ENCODE measurements around the gene MYLK4.
"Not testable (repeated sequence)": the region's sequence is repeated elsewhere in the genome, so short reads cannot be mapped to it uniquely, and the experiment has no call there.

Gene MYLK4

DNA sequence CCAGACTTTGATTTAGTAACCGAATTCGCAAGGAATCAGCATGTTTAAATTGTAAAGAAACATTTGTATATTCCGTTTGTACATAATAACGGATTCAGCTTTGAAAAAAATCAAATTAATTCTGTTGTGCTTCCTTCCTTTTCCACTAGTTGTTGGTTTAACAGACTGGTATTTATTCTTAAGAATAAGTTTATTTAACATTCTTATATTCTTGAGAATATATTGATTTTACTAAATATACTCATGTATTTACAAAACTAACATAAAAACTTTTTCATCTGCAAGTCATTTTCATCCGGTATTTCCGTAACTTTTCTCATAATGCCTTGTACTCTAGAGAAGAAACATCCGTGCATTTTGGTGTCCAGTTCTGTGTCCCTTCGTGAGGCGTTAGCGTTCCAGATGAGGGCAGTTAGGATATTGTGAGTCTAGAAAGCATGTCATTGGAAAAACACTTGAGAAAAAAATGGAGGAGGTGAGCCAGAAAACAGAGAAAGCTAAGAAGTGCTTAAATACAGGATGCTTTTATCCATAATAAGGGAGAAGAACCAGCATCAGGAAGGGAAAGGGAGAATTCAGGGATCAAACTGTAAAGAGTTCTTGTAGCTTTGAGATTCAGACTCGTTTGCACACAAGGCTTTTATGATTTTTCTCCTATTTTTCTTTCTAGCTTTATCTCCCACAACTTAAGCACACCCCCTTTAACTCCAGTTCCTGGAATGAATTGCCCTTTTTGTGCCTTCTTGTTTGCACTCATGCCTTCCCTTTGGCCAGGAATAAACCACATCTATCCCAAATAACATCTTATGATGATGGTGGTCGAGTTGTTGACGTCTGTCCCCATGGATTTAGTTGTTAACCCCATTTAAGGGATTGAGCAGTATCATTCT lies 16.3 kb upstream of the MYLK4 start:
- H3K4me1 Mint-ChIP-seq, result peaks cover 38% of the 10 kb centered on the region
- no peaks in the 10 kb centered on the region for H3K36me3 Mint-ChIP-seq
- no peaks in the 10 kb centered on the region for H3K9me3 Mint-ChIP-seq
- no peaks in the 10 kb centered on the region for H3K27me3 Mint-ChIP-seq
- H3K4me3 Mint-ChIP-seq, result peak overlapping the region; percentile 92
- peak overlapping the region; percentile 97 for H3K27ac Mint-ChIP-seq
- ATAC-seq, result no peak

DNA sequence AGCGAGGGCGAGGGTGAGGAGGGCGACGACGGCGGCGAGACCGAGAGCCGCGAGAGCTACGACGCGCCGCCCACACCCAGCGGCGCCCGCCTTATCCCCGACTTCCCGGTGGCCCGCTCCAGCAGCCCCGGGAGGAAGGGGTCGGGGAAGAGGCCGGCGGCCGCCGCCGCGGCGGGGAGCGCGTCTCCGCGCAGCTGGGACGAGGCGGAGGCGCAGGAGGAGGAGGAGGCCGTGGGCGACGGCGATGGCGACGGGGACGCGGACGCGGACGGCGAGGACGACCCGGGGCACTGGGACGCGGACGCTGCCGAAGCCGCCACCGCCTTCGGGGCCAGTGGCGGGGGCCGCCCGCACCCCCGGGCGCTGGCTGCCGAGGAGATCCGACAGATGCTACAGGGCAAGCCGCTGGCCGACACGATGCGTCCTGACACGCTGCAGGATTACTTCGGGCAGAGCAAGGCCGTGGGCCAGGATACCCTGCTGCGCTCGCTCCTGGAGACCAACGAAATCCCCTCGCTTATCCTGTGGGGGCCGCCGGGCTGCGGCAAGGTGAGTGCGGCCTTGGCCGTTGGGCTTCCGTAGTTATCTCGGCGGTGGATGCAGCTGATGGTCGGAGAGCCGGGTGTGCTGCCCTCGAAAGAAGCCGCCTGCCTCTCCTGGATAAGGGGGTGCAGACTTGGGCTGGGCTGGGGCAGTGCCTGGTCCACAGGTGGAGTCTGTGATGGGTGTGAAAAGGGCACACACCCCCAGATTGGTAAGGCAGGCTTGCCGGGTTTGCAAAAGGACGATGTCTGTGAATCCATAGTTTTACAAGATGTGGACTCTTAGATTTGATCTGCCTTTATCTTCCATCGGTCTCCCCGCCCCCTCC lies 15.4 kb upstream of the MYLK4 start:
- Mint-ChIP-seq H3K27me3 (no peaks in the 10 kb centered on the region), H3K36me3 (no peaks in the 10 kb centered on the region), H3K9me3 (no peaks in the 10 kb centered on the region), H3K4me1 (peaks cover 38% of the 10 kb centered on the region), H3K4me3 (peak overlapping the region; percentile 92), H3K27ac (peak overlapping the region; percentile 97)
- ATAC-seq, result peak; percentile 46

DNA sequence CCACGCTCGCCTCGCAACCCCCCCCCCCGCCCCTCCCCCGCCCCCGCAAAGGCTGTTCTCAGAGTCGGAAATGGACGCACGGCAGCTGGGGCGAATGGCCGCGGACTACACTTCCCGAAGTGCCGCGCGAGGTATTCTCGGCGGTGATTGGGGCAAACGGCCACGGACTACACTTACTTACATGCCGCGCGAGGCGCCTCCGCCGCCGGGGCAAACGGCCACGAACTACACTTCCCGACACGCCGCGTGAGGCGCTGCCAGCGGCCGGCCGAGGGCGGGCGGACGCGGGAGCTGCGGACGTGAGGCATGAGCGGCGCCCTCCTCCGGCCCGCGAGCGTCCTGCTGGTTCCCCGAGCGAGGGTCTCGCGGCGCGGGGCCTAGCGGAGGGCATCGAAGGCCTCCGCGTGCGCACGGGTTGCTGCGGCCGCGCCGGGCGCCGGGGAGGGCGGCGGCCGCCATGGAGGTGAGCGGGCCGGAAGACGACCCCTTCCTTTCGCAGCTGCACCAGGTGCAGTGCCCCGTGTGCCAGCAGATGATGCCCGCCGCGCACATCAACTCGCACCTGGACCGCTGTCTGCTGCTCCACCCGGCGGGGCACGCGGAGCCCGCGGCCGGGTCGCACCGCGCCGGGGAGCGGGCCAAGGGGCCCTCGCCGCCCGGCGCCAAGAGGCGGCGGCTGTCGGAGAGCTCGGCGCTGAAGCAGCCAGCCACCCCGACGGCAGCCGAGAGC lies 14.6 kb upstream of the MYLK4 start, which contains the start of gene WRNIP1:
Gene WRNIP1 (plus strand): TSS at position 228 of the 730 bp plus-strand sequence. CDS start 230 bp downstream, at position 458.
- Mint-ChIP-seq H3K9me3 (no peaks in the 10 kb centered on the region), H3K4me1 (peaks cover 36% of the 10 kb centered on the region), H3K4me3 (peak within 1 kb of the TSS; percentile 92)

DNA sequence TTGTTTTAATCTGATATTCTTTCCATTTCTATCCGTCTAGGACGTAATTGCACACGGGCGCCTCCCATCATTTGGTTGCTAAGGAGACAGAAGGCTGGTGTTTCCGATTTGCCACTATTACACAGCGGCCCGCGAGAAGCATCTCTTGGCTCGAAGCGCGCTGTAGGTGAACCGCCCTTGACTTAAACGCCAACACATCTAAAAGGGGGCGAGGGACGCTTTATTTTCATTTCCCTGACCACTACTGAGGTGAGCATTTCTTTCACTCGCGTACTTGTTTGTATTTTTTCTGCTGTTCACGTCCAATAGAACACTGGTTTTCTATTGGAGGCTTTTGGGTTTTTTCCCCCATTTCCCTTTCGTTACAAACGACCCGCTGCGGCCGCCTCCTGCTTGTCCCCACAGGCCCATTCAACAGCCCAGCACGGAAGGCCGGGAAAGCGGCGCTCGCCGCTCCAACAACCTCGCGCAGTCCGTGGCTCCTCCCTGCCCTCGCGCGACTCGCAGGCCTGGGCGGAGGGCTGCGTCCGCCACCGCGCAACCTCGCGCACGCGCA lies 14.0 kb upstream of the MYLK4 start:
- no peaks in the 10 kb centered on the region for H3K36me3 Mint-ChIP-seq
- peak; percentile 87 for ATAC-seq

More for the DNA sequence above, 14.6 kb upstream of the MYLK4 start, which contains the start of gene WRNIP1:
- ATAC-seq, result peak; percentile 97
- Mint-ChIP-seq H3K27me3 (no peaks in the 10 kb centered on the region), H3K36me3 (no peaks in the 10 kb centered on the region), H3K27ac (peak within 1 kb of the TSS; percentile 97)

DNA sequence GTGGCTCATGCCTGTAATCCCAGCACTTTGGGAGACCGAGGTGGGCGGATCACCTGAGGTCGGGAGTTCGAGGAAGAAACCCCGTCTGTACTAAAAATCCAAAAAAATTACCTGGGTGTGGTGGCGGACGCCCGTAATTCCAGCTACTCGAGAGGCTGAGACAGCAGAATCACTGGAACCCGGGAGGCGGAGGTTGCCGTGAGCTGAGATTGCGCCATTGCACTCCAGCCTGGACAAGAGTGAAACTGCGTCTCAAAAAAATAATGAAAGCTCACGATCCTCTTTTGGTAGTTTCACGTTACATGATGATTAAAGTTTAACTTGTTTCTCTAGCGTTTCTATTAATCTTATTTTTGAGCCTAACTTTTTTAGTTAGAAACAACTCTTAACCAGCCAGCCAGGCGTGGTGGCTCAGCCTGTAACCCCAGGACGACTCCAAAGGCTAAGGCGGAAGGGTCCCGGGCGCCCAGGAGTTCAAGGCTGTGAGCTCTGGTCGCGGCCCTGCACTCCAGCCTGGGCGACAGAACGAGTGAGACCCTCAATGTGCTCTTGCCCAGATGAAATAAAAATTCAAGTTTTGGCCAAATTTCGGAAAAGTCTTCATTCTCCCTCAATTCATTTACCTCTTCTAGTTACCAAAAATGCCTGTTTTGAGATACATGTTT lies 13.3 kb upstream of the MYLK4 start:
- Mint-ChIP-seq H3K27me3 (no peaks in the 10 kb centered on the region), H3K36me3 (no peaks in the 10 kb centered on the region), H3K27ac (peak overlapping the region; percentile 97), H3K9me3 (no peaks in the 10 kb centered on the region), H3K4me1 (peaks cover 30% of the 10 kb centered on the region), H3K4me3 (peak overlapping the region; percentile 92)
- ATAC-seq, result no peak

More for the DNA sequence above, 14.0 kb upstream of the MYLK4 start:
- Mint-ChIP-seq H3K9me3 (no peaks in the 10 kb centered on the region), H3K4me3 (peak overlapping the region; percentile 92), H3K27me3 (no peaks in the 10 kb centered on the region), H3K27ac (peak overlapping the region; percentile 97), H3K4me1 (peaks cover 30% of the 10 kb centered on the region)

DNA sequence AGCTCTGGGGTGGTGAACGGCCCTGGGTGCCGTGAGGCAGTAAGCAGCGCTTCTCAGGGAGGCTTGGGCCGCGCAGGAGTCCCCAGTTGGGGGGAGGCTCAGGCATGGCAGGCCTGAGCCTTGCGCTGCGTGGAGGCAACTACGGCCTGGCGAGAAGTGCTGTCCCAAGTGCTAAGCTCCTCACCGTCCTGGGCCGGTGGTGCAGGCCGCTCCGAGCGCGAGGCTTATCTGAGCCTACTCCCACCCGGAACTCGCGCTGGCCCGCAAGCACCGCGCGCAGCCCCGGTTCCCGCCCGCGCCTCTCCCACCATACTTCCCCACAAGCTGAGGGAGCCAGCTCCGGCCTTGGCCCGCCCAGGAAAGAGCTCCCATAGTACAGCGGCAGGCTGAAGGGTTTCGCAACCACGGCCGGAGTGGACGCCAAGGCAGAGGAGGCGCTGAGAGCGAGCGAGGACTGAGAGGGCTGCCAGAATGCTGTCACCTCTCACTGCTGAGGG lies 12.7 kb upstream of the MYLK4 start:
- no peaks in the 10 kb centered on the region for H3K9me3 Mint-ChIP-seq
- H3K36me3 Mint-ChIP-seq, result no peaks in the 10 kb centered on the region
- H3K4me1 Mint-ChIP-seq, result peaks cover 26% of the 10 kb centered on the region
- no peak overlapping the region for H3K4me3 Mint-ChIP-seq
- ATAC-seq, result no peak
- no peaks in the 10 kb centered on the region for H3K27me3 Mint-ChIP-seq
- no peak overlapping the region for H3K27ac Mint-ChIP-seq

DNA sequence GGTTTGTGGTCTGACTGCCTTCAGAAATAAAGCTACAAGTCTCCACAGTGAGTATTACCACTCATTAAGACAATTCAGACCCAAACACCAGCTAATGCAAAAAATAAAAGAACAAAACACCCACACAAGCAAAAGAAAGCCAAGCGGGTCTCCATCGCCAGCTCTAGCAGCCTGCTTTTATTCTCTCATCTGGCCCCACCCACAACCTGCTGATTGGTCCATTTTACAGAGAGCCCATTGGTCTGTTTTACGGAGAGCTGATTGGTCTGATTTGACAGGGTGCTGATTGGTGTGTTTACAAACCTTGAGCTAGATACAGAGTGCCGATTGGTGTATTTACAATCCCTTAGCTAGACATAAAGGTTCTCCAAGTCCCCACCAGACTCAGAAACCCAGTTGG lies 12.1 kb upstream of the MYLK4 start:
- H3K27ac Mint-ChIP-seq, H3K36me3 Mint-ChIP-seq, H3K4me3 Mint-ChIP-seq, ATAC-seq, H3K27me3 Mint-ChIP-seq, H3K9me3 Mint-ChIP-seq: not testable (repeated sequence)
- H3K4me1 Mint-ChIP-seq, result peaks cover 21% of the 10 kb centered on the region

DNA sequence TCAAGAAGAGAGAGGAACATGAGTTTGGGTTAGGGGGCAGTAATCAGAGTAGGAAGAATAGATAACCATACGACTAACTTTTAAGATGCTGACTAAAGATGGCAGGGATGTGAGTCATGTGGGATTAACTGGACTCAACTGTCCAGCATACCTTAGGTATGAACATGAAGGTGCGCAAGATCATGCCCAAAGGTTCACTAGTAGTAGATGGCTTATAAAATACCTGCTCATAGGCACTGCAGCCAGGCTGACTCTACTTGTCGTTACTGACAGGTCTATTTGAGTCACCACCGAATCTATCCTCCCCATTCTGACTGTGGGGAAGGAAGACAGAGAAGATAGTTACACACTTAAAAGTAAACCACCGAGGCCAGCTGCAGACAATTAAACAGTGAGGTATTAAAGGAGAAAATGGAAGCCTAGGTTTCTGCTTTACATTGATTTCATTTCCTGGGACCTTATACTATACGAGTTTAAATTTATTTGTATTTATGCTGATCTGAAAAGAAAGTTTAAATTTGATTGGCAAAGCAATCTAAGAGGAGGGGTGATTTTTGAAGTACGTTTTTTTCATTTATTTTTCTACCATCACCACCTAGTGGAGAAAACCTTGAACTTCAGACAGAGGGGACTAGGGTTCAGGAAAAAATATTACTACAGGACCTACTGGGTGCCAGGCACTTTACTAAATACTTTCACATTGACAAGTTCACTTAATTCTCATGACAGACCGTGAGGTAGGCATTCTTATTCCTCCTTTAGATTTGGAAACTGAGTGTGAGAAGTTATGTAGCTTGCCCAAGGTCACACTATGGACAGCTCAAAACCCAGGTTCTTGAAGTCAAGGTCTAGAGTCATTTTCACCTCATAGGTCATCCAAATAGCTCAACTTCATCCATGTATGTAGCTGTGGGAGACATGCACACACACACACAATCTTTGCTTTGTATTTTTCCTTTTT lies 10.4 kb upstream of the MYLK4 start:
- Mint-ChIP-seq H3K4me1 (peaks cover 9% of the 10 kb centered on the region), H3K9me3 (no peaks in the 10 kb centered on the region), H3K36me3 (no peaks in the 10 kb centered on the region), H3K27ac (no peak overlapping the region), H3K4me3 (no peak overlapping the region), H3K27me3 (no peaks in the 10 kb centered on the region)
- ATAC-seq, result no peak

DNA sequence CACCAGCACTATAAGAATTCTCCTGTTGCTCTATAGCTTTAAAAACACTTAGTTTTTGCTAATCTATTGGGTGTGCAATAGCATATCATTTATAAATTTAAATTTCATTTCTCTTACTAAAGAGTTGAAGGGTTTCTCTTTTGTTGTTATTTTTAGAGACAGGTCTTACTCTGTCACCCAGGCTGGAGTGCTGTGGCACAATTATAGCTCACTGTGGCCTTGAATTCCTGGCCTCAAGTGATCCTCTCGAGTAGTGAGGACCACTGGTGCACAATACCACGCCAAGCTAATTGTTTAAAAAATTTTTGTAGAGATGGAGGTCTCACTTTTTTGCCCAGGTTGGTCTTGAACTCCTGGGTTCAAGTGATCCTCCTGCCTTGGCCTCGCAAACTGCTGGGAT lies 8.3 kb upstream of the MYLK4 start:
- no peak for ATAC-seq
- Mint-ChIP-seq H3K4me1 (no peaks in the 10 kb centered on the region), H3K27me3 (no peaks in the 10 kb centered on the region), H3K9me3 (no peaks in the 10 kb centered on the region), H3K36me3 (no peaks in the 10 kb centered on the region), H3K4me3 (no peak overlapping the region), H3K27ac (no peak overlapping the region)

DNA sequence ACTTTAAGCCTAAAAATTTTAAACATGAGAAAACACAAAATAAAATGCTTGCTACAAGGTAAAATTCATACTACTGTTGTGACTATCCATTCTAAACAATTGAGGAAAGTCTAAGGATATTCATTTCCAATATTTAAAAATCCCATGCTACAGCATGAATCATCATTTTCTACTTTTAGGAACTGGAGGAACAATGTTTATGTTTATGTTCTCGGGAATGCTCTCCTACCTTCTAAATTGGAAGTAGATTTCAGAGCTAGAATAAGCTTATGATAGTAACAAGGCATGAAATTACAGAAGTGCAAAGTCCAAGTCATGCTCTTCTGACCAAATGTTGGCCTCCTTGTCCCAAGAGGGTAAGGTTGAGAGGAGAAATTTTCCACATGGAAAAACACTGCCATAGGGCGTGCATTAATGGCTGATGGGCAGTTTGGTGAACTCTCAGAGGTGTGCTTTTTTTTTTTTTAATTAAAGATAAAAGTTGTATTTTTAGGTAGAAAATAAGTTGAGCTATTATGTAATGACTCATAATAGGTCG lies 6.0 kb upstream of the MYLK4 start:
- Mint-ChIP-seq H3K4me3 (no peak overlapping the region), H3K4me1 (peaks cover 8% of the 10 kb centered on the region), H3K27ac (no peak overlapping the region), H3K27me3 (no peaks in the 10 kb centered on the region), H3K36me3 (no peaks in the 10 kb centered on the region), H3K9me3 (no peaks in the 10 kb centered on the region)
- no peak for ATAC-seq

DNA sequence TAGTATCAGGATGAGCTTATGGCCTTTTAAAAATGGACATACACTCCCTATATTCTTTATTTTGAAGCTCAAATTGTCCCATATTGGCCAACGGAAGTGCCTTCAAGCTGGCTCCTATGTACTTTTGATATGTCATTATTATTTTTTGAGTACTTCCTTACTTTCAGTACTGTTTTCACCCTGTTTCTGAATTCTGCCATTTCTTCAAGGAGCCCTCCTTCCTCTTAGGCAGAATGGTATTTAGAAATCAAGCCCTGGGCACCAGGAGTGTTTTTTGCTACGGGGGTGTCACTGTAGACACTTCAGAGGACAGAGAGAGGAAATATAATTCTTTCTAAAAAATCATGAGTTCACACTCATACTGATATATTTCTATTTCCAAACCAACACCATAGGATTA lies 5.5 kb upstream of the MYLK4 start:
- no peak overlapping the region for H3K4me3 Mint-ChIP-seq
- H3K36me3 Mint-ChIP-seq, result no peaks in the 10 kb centered on the region
- H3K9me3 Mint-ChIP-seq, result no peaks in the 10 kb centered on the region
- no peak for ATAC-seq
- H3K27me3 Mint-ChIP-seq, result no peaks in the 10 kb centered on the region
- peaks cover 8% of the 10 kb centered on the region for H3K4me1 Mint-ChIP-seq
- H3K27ac Mint-ChIP-seq, result no peak overlapping the region

DNA sequence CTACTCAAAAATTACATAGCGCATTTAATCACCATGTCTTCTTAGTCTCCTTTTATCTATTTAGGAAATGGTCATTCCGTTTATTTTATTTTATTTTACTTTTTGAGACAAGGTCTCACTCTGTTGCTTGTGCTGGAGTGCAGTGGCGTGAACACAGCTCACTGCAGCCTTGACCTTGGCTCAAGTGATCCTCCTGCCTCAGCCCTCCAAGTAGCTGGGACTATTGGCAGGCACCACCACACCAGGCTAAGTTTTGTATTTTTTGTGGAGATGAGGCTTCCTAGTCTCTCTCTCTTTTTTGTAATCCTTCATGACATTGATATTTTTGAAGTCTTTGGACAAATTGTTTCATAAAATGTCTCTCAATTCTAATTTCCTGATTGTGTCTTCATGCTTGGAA lies 4.7 kb upstream of the MYLK4 start:
- Mint-ChIP-seq H3K27ac (no peak overlapping the region), H3K9me3 (no peaks in the 10 kb centered on the region), H3K27me3 (peaks cover 5% of the 10 kb centered on the region), H3K4me1 (peaks cover 8% of the 10 kb centered on the region), H3K4me3 (no peak overlapping the region), H3K36me3 (no peaks in the 10 kb centered on the region)
- ATAC-seq, result no peak

DNA sequence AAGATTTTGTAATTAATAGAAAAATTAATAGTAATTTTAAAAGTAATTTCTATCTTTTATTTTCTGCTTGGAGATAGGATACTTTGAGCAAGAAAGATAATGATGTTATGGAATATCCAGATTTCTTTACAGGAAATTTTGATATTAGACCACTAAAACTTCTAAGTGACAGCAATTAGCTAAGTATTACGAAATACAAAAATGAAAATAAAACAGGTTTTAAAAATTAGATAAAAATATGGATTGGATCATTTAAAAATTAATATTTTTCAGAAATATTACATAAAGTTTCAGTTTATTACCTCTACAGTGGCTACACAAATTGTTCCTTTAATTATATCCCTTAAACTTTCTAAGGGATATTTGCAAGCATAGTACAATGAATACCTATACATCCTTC lies 4.2 kb upstream of the MYLK4 start:
- ATAC-seq, result no peak
- no peaks in the 10 kb centered on the region for H3K36me3 Mint-ChIP-seq
- H3K27me3 Mint-ChIP-seq, result peaks cover 11% of the 10 kb centered on the region
- H3K4me3 Mint-ChIP-seq, result no peak overlapping the region
- no peaks in the 10 kb centered on the region for H3K9me3 Mint-ChIP-seq
- no peak overlapping the region for H3K27ac Mint-ChIP-seq
- peaks cover 13% of the 10 kb centered on the region for H3K4me1 Mint-ChIP-seq

Data from stimulated activated memory B cell treated with anti-CD40 and anti-IgM and Interleukin-4, amounts not matched to agents 10 μg/mL and 1 μg/mL and 100 μg/mL, for 72 hours (primary cell).